GM18502 (cell line): ENCODE measurements around the gene ATP5MK.
"Not testable (repeated sequence)": the region's sequence is repeated elsewhere in the genome, so short reads cannot be mapped to it uniquely, and the experiment has no call there.

Experiments
- ATAC-seq: cut with Tn5 transposase; IDR thresholded peaks from one replicate; pipeline ENCODE4 v1.9.1; 2021; ENCODE audit warnings: mild to moderate bottlenecking; ENCODE audit not compliant: unreplicated experiment, poor library complexity

The ATP5MK gene, protein sequence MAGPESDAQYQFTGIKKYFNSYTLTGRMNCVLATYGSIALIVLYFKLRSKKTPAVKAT

GRCh38 chr10:103396067-103396788 is at the start of gene ATP5MK, which contains the start of gene PDCD11:
Gene ATP5MK (minus strand): TSS chr10:103396475. CDS start chr10:103392457, 4,018 bp downstream.
Gene PDCD11 (plus strand): TSS chr10:103396626. CDS start chr10:103398427, 1,801 bp downstream.
- ATAC-seq, result peak; percentile 99

GRCh38 chr10:103445366-103445765 is 49.1 kb upstream of the ATP5MK start:
- ATAC-seq, result no peak

DNA sequence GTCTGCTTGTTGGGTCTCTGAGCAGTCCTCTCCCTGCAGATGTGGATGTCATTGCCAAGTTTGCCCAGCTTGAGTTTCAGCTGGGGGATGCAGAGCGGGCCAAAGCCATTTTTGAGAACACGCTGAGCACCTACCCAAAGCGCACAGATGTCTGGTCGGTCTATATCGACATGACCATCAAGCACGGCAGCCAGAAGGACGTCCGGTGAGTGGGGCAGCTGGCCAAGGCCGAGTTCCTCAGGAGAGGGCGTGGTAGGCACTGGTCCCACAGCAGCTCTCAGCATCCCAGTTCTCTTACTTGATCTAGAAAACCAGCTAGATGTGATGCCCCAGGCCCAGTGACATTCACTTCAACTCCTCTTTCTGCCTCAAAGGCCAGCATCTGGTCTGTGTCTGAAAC is 48.2 kb upstream of the ATP5MK start:
- no peak for ATAC-seq

DNA sequence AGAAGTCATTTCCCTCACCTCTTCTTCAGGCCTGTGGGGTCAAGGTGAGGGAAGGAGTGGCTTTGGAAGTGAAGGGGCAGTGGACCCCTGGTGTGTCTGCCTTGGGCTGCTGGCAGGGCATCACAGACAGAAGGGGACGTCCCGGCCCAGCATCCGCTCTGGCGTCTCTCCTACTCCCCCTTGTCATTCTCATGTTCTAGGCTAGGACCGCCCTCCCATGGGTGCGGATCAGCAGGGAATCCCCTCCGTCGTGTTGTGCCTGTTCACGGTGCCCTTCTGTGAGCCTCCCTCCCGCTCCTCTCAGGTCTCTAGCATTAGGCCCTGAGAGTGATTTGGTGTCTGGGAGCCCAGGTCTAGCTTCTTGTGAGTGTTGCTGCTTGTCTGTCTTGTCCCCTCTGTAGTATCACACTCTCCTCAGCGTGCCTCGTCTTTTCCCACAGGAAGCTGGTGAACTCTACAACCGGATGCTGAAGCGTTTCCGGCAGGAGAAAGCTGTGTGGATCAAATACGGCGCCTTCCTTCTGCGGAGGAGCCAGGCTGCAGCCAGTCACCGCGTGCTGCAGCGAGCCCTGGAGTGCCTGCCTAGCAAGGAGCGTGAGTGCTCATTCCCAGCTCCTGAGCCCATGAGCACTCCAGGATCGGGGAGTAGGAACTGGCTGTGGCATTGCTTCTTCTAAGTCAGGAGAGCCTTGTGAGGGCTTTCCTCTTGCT is 47.4 kb upstream of the ATP5MK start:
- ATAC-seq, result no peak

- no peak for ATAC-seq
These were observed 45.8 kb upstream of the ATP5MK start for GRCh38 chr10:103442031-103442461.

DNA sequence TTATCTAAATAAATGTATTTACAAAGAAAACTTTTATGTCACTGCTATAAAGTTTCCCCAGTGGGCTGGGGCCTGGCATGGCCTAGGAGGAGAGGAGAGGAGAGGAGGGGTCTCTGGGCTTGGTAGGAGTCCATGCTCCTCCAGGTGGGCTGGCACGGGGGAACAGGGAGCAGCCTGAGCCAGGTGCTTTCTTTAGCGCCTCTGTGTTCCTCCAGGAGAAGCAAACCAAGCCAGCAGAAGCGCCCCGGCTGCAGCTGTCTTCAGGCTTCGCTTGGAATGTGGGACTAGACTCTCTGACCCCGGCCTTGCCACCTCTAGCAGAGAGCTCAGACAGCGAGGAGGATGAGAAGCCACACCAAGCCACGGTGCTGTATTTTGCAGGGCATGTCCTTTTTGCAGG is 45.3 kb upstream of the ATP5MK start:
- ATAC-seq, result no peak

DNA sequence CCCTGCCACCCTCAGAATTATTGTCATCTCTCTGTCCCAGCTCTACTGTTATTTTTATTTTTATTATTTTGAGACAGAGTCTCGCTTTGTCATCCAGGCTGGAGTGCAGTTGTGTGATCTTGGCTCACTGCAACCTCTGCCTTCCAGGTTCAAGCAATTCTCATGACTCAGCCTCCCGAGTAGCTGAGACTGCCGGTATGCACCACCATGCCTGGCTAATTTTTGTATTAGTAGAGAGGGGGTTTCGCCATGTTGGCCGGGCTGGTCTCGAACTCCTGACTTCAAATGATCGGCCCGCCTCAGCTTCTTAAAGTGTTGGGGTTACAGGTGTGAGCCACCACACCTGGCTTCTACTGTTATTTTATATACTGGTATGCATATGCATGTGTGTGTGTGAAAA is 44.9 kb upstream of the ATP5MK start:
- ATAC-seq, result no peak

- ATAC-seq, result no peak
These were observed 44.1 kb upstream of the ATP5MK start for GRCh38 chr10:103440416-103440815.

DNA sequence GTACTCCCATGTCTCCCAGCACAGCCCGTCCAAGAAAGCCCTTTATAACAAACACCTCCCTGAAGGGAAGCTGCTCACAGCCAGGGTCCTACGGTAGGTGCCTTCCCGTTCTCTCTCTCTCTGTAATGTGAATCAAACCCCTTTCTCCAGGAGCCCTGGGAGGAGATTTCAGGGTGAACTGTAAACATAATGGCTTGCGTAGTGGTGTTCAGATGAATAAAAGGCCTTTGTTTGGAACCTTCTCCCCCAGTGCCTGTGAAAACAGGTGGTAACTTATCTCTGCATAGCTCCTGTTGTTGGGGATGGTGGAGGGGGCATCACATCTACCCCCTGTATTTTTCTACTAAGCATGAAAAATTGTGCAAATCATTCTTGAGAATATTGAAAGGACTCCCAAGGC is 43.5 kb upstream of the ATP5MK start:
- ATAC-seq, result no peak

DNA sequence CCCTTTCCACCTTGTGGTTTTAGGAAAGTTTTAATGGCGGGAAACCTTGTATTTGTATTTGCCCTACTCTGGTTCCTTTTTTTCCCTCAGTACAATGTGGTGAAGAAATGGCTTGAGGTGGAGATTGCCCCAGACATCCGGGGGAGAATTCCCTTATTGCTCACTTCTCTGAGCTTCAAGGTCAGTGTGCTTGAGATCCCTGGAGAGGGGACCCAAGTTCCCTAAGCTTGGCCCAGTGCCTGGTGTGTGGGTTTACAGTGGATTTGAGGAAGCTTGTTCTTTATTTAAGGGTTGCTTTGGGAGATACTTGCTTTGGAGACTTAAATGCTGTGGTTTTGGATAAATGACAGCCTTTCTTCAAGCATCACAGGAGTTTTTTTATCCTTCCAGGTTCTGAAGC is 37.6 kb upstream of the ATP5MK start:
- ATAC-seq, result no peak

DNA sequence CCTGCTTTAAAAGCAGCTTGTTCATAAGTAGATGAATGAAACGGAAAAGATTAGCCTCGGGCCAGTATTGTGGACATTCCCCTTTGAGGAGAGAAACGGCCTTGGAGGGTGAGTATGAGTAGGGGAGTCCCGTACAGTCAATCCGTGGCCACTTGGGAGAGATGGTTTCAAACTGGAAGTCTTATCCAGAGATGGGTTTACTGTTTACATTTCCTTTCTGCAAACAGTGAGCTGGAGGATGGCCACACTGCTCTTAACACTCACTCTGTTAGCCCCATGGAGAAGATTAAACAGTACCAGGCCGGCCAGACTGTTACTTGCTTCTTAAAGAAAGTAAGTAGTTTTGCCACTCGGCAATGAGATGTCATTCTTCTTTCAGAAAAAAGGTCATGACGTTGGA is 35.6 kb upstream of the ATP5MK start:
- ATAC-seq, result no peak

- no peak for ATAC-seq
These were observed 33.4 kb upstream of the ATP5MK start for GRCh38 chr10:103429647-103430046.

DNA sequence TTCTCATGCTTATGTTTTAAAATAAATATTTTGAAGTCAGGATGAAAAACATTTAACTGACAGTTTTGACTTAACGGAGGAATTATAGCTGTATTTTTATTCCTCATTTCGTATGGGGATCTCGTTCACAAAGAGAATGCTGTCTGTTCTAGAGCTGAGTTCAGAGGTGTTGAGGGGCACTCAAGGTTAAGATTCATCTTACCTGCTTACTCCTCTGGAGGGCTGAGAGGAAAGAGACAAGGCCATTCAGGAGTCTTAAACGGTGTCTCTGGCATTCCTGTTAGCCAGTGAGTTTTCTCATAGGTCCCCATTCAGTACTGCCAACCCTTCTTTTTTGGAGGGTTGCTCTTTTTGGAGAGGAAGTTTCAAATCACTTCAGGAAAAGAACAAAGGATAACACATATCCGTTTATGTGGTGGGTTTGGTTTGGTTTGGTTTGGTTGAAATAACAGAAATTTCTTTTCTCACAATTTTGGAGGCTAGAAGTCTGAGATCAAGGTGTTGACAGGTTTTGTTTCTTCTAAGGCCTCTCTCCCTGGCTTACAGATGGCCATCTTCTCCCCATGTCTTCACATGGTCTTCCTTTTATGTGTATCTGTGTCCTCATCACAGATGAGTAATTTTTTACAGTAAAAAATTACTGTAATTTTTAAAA is 32.8 kb upstream of the ATP5MK start:
- ATAC-seq, result no peak

DNA sequence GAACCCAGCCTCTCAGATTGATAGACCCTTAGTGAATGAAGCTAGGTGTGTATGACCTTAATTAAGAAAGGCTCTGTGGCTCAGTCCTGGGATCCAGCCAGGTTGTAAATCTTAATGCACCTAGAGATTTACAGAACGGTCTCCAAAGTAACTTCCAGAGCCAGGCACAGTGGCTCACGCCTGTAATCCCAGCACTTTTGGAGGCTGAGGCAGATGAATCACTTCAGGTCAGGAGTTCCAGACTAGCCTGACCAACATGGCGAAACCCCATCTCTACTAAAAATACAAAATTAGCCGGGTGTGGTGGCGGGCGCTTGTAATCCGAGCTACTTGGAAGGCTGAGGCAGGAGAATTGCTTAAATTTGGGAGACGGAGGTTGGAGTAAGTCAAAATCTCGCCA is 31.6 kb upstream of the ATP5MK start:
- no peak for ATAC-seq

DNA sequence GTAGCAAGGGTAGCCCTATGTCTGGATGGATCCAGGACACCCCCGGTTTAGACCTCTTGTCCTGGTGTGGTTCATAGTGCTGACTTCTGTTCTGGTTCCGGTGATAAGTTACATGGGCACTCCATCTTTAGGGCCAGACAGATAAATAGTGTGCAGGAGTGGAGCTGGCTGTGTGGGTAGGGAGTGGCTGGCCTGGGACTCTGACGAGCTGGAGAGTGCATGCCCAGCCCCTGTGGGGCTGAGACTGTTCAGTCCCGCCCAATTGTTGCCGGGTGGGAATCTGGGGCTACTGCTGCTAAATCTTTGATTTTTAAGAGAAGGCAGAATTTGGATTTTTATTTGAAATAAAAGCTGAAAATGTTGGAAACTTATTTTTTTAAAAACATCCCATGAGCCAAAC is 27.5 kb upstream of the ATP5MK start:
- ATAC-seq, result no peak

- no peak for ATAC-seq
These were observed 22.8 kb upstream of the ATP5MK start for GRCh38 chr10:103419101-103419500.

DNA sequence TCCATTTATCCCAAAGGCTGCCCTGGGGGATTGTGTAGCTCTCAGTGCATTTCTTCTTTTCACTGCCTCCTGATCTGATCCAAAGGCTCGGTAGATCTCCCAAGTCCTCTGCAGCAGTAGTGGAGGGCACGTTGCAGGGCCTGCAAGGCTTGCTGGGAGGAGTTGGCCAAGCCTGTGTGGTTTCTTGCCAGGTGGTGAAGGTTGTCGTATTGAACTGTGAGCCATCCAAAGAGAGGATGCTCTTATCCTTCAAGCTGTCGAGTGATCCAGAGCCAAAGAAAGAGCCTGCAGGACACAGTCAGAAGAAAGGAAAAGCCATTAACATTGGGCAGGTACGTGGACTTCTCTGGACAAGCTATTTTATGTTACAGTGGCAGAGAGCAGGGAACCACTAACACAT is 21.3 kb upstream of the ATP5MK start:
- no peak for ATAC-seq

DNA sequence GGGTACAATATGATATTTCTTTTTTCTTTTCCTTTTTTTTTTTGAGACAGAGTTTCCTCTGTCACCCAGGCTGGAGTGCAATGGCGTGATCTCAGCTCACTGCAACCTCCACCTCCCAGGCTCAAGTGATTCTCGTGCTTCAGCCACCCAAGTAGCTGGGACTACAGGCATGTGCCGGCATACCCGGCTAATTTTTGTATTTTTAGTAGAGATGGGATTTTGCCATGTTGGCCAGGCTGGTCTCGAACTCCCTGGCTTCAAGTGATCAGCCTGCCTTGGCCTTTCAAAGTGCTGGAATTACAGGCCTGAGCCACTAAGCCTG is 20.8 kb upstream of the ATP5MK start:
- ATAC-seq, result not testable (repeated sequence)

DNA sequence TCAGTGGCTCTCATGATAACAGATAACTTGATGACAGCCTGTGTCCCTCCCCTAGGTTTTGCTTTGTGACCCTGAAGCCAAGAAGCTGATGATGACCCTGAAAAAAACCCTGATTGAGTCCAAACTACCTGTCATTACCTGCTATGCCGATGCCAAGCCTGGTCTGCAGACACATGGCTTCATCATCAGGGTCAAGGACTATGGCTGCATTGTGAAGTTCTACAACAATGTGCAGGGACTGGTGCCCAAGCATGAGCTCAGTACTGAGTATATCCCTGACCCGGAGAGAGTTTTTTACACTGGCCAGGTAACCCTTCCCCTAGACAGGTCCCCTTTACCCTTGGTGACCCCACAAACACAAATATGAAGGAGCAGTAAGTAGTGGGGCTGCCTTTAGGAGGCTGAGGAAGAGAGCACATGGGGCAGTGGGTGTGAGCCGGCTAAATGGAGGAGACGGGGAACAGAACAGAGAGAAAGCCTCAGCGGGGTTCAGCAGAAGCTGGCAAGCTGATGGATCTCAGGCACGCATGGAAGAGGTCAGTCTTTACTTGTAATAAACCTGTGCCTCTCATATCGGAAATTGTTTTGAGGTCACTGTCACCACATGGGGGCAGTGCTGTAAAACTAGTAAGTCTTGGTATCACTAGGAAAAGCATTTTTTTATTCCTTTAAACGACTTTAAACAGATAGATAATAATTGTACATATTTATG is 20.3 kb upstream of the ATP5MK start:
- no peak for ATAC-seq

DNA sequence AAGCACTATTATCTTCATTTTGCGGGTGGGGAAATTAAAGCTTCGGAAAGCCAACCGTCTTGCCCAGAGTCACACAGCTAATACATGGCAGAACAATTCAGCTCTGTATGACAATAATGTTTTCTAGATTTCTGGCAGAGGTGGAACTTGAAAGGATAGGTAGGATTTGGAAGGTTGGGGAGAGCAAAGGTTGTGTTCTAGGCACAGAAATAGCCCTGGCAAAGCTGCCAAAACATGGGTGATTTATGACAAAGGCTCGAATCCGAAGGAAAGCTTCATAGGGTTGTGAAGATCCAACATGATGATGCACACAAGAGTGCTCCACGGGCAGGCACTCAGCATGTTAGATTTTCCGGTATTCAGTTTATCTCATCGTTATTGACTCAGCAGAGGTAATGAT is 19.3 kb upstream of the ATP5MK start:
- no peak for ATAC-seq

DNA sequence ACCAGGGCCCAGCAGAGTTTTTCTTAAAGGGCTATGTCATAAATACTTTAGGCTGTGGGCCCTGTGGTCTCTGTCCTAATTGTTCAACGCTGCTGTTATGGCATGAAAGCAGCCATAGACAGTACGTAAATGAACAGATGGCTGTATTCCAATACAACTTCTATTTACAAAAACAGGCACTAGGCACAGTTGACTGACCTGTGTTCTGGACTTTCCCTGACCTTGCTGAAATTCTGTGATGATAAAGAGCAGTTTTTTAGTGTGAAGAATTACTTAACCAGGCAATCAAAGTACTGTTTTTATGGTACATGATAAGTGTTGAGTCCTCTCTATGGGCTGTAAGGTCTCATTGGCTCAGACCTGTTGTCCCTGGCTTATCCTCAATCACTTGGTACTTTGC is 17.3 kb upstream of the ATP5MK start:
- no peak for ATAC-seq
